C4-2B (cell line): ENCODE results near the gene BLMH.

Source experiments
- ZFX ChIP-seq: fragments of 450-650 bp; IDR thresholded peaks from 2 replicates; pipeline ENCODE4 v1.6.1; 2017
- TF ChIP-seq, protein P1 (sequence below): fragments of 450-650 bp; conservative IDR thresholded peaks from 2 replicates; pipeline ENCODE4 v1.5.1; 2017; ENCODE audit warnings: mild to moderate bottlenecking

- TF ChIP-seq, protein P1, sequence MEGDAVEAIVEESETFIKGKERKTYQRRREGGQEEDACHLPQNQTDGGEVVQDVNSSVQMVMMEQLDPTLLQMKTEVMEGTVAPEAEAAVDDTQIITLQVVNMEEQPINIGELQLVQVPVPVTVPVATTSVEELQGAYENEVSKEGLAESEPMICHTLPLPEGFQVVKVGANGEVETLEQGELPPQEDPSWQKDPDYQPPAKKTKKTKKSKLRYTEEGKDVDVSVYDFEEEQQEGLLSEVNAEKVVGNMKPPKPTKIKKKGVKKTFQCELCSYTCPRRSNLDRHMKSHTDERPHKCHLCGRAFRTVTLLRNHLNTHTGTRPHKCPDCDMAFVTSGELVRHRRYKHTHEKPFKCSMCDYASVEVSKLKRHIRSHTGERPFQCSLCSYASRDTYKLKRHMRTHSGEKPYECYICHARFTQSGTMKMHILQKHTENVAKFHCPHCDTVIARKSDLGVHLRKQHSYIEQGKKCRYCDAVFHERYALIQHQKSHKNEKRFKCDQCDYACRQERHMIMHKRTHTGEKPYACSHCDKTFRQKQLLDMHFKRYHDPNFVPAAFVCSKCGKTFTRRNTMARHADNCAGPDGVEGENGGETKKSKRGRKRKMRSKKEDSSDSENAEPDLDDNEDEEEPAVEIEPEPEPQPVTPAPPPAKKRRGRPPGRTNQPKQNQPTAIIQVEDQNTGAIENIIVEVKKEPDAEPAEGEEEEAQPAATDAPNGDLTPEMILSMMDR, result no peak
- TF ChIP-seq ZFX, result no peak
These were observed 42.0 kb upstream of the BLMH start, which contains the start of gene TMIGD1 for GRCh38 chr17:30333503-30334360.
